HG02623 (cell line): ENCODE measurements around the gene KCNG4.

ENCODE experiments used
- ATAC-seq: cut with Tn5 transposase; IDR thresholded peaks from one replicate; pipeline ENCODE4 v1.9.1; 2021; ENCODE audit warnings: moderate library complexity; ENCODE audit not compliant: unreplicated experiment

KCNG4 gene, protein sequence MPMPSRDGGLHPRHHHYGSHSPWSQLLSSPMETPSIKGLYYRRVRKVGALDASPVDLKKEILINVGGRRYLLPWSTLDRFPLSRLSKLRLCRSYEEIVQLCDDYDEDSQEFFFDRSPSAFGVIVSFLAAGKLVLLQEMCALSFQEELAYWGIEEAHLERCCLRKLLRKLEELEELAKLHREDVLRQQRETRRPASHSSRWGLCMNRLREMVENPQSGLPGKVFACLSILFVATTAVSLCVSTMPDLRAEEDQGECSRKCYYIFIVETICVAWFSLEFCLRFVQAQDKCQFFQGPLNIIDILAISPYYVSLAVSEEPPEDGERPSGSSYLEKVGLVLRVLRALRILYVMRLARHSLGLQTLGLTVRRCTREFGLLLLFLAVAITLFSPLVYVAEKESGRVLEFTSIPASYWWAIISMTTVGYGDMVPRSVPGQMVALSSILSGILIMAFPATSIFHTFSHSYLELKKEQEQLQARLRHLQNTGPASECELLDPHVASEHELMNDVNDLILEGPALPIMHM

DNA sequence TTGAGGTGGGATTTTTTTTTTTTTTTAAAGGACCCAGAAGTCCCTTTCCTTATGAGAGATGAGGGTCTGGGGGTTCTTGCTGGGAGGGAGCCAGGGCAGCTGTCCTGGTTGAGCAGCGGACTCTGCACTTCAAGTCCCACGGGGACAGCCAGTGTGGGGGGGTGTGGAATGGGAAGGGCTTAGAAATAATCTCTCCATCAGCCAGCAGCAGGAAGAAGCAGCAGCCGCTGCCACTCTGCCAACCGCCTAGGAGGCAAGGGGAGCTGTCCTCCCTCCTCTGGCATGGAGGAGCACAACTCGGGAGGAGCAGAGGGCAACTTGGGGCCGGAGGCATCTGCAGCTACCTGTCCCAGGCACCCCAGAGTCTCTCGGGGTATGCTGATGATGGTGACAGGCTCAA lies at the start of gene KCNG4:
Gene KCNG4, minus strand, starts transcription at position 104 of the 400 bp plus-strand sequence. CDS start 2,527 bp downstream, outside the sequence.
- no peak for ATAC-seq

DNA sequence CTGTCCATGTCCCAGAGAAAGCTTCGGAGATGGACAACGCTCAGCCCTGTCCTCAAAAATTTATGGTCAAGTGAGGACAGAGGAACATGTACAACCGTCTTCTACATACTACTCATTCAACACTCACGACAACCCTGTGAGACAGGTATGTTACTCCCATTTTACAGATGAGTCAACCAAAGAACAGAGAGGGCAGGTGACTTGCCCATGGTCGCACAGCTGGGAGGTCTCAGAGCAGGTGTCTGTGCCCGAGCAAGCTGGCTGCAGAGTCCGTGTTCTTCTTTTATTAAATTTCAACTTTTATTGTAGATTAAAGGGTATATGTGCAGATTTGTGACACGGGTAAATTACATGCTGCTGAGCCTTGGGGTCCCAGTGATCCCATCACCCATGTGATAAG lies 49.1 kb upstream of the KCNG4 start:
- ATAC-seq, result no peak

DNA sequence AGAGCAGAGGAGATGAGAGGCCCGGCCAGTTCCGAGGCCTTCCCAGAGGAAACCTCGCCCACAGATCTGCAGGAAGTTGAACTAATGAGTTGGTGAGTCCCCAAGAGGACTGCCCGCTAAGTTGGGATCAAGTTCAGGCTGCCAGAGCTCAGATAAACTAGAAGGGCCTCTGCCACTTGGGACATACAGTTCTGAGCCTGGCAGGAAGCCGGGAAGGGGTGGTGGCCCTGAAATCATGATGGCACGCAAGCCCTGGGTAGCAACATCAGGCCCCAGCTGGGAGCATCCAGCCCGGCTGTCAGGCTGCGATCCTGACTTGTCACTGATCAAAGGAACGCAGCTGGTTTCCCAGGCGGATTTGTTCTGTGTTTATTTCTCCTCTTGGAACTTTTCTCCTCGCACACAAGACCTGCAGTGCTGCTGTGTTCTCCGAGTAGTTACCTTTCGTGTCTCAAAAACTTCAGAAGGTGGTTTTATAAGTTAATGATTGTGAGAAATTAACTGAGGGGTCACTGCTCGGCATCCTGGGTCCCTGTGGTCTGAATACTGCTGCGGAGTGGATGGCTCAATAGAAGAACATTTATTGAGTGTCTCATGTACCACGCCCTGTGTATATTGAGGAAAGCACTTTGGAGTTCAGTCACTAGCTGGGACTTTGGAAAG lies 46.9 kb upstream of the KCNG4 start:
- no peak for ATAC-seq

DNA sequence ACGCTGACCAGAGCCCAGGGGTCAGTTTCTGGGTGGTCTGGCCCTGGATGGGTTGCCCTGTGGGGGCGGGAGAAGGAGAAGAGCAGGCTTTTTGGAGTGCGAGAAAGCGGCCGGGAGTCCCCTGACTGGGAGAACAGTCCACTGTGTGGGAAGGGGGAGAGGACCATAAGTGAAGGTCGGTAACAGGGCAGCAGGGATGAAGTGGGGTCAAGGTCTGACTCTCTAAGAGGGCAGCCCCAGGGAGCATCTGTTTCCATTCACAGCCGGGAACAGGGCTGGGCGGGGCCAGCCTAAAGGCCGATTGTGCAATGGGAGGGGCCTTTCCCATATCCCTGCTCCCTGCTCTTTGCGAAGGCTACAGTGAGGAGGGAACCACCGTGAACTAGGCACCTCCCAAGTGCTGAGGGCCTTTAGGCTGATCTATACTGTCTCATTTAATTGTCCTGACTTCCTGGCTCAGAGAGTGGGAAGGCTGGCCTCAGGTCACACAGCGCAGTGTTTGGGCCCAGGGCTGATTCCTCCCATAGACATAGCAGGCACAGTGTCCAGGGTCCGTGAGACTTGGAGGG lies 44.4 kb upstream of the KCNG4 start:
- ATAC-seq, result no peak

DNA sequence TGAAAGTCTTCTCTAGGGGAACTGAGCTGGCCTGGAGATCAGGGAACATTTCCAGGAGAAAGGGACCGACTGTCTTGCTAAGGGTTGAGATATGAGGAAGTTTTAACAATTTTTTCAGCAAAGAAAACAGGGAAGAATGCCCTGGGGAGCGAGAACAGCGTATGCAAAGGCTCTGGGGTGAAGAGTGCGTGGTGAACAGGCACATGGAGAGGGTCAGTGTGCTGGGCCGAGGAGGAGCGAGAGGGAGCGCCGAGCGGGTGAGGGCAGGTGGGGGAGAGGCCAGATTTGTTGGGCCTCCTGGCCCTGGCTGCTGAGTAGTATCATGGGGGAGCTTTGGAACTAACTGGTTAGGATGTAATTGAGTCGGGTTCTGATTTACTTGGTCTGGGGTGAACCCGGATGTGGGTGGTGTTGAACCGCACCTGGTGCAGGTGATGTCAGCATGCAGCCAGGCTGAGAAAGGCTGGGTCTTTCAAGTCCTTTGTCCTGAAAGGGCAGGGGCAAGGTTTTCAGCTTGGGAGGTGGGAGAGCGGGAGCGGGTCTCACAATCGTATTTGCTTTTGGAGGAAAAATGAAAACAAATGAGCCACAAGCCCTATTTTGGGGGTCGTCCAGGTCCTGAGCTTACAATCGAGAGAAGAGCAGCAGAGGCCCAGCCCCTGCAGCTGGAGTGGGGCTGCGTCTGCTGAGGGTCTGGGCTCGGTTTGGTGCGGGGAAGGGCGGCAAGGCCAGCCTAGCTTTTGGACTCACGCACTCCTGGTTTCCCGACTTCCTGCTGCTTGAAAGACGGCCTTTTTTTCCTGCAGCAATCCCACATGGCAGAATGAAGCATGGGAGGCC lies 43.7 kb upstream of the KCNG4 start:
- no peak for ATAC-seq

DNA sequence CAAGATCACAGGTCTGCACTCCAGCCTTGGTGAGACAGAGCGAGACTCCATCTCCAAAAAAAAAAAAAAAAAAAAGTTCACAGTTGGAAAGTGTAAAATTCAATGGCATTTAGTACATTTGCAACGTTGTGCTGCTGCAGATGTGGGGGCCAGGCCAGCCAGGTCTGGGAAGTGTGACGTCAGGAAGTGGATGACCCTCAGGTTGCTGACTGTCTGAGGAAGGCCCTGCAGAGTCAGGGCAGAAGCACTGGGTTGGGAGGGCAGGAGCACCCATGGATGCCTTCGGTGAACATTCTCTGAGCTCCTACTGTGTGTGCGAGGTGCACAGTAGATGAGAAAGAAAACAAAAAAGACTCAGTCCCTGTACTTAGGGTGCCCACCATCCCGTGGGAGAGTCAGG lies 42.7 kb upstream of the KCNG4 start:
- ATAC-seq, result no peak

DNA sequence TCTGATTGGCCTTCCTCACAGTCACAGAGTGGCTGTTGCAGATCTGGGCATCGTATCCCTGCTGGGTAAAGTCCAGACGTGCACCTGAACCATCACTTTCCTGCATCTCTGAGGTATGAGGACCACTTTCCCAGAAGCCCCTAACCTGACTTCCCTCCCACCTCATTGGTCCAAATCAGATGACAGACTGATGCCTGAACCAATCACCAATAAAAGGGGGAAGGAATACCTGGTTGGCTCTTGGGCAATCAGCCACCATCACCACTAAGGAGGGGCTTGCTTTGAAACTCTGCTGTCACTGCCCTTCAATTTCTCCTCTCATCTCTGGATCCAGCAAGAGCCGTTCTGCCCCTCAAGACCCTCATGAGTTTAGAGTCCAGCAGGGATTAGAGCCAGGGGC lies 41.3 kb upstream of the KCNG4 start:
- no peak for ATAC-seq

DNA sequence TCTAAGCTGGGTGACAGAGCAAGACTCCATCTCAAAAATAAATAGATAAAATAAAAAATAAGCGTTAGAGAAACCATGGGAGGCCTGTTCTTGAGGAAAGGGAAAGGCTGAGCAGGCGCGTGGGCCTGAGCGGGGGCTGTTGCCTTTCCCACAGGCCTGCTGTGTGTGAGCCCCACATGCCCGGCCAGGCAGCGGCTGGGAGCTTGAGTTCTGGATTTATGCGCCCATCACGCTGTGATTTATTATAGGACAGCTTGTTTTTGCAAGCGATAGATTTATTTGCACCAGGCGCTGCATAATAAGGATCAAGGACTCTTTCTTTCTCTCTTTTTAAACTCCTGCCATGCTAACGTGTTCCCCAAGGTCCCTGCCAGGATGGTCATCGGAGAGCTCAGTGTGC lies 40.1 kb upstream of the KCNG4 start:
- no peak for ATAC-seq

DNA sequence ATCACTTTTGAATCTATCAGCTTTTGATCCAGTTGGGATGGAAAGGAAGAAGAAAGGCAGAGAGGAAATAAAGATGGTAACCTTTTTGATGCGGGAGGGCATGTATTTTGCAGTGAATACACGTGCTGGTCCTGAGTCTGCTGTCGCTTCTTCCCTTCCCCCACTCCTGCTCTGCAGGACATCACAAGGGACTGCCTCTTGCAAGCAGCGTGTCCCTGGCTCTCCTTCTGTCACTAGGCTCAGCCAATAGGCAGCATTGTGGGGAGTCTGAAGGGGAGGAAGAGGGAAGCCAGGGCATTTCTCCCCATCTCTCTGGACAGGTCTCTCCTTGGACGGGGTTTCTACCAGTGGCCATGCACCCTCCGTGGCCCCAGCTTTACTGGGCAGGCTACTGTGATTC lies 39.2 kb upstream of the KCNG4 start:
- ATAC-seq, result no peak

DNA sequence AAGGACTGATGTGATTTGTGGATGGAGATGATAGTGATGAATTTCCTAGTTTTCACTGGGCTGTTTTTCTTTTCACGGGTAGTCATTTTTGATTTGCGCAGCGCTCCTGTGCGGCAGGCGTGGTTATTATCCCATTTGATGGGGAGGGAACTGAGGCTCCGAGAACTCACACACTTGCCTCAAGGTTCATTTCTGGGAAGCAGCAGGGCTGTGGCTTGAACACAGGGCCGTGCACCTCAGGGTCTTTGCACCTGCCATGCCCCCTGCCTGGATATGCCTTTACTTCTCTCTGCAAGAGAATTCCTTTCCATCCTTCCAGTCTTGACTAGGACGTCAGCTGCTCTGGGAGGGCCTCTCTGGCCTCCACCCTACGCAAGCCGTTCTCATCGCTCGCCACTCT lies 38.5 kb upstream of the KCNG4 start:
- ATAC-seq, result no peak

DNA sequence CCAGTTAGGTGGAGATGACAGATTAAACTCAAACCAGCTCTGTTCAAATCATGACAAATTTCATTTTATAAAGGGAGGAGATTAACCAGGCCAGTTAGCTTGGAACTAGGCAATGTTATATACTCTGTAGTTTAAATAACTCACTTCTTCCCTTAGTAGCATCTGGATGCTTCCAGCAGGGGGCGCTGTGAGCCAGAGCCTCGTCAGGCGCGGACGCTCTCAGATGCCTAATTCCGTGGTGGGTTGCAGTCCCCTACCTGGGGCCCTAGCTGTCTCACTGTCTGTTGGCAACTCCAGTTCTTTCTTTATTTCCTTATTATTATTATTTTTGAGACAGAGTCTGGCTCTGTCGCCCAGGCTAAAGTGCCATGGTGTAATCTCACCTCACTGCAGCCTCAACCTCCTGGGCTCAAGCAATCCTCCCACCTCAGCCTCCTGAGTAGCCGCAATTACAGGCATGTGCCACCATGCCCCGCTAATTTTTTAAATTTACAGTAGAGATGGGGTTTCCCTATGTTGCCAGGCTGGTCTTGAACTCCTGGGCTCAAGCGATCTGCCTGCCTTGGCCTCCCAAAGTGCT lies 37.5 kb upstream of the KCNG4 start:
- ATAC-seq, result no peak

DNA sequence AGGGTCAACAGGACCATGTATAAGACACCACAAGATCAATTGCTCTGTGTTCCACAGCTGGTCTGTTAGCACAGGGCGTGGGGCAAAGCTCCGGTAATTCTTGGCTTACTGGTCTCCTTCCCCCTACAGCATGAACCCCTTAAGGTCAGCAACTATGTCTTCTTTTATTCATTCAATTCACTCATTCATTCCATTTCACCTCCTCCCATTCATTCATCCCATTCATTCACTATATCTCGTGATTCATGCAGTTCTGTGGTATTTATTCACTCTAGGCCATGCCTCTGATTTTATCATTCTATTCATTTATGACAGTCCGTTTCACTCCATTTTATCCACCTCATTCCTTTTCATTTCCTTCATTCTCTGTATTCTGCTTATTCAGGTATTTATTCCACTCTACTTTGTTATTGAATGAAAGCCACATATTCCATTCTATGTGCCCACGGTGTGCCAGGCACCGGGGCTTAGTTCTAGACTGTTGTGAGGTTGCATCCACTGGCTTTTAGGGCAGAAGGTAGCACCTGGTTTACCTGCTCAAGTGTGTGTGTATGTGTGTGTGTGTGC lies 35.9 kb upstream of the KCNG4 start:
- no peak for ATAC-seq

DNA sequence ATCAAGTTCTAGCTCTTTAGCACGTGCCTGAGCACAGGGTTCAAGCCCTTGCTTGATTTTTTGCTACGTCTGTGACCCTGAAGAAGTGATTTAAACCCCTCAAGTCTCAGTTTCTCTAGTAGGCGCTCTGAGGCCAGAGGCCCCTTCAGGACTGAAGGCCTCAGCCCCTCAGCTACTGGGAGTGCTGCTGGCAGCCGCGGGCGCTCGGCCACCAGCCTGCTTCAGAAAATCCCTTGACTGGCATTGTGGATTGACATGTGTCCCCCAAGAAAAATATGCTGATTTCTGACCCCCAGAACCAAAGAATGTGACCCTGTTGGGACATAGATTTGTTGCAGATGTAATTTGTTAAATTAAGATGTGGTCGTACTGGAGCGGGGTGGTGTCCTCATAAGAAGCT lies 34.7 kb upstream of the KCNG4 start:
- no peak for ATAC-seq

DNA sequence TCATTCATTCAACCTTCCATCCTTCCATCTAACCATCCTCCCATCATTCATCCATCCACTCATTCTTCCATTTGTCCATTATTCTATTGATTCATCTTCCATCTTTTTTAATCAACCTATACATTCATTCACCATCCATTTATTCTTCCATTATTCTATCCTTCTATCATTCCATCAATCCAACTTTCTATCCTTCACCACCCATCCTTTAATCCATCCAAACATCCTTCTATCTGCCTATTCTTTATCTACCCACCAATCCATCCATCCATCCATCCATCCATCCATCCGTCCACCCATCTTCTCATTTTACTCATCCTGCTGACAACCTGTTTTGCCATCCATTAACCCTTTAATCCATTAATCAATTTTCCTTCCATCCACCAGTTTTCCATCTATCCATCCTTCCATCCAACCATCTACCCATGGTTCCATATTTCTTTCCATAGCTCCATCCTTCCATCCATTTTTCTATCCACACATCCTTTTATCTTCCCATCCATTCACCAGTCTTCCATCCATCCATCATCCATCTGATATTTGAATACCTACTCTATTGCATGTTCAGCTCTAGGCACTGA lies 33.0 kb upstream of the KCNG4 start:
- ATAC-seq, result no peak

DNA sequence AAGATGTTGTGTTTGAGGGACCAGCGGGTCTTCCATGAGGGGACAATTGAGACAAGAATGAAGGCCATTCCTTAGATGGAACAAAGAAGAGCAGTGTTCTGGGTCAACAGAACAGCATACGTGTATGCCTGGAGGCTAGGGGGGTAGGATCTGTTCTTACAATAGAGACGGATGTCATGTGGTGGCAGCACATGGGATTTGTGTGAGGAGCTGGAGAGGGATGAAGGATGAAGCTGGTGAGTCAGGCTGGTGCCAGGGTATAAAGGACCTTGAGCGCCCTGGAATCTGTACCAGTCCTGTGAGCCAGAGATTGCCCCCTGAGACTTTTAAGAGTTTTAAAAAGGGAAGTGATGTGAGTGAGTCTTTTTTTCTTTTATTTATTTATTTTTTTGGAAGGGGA lies 32.1 kb upstream of the KCNG4 start:
- ATAC-seq, result no peak

DNA sequence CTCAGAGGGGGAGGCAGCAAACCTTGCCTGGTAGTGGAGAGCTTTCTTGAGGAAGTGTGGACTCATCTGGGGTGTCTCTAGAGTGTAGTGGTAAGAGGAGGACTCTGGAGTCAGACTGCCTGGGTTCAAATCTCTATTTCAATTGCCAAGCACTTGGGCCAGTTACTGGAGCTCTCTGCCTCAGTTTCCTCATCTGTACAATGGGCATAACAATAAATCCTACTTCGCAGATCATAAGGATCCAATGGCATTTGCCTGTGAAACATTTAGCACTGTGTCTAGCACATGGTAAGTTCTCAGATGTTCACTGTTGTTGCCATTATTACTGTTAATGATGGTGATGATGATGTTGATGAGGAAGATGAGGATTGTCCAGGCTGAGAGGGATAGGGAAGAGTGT lies 31.2 kb upstream of the KCNG4 start:
- no peak for ATAC-seq

DNA sequence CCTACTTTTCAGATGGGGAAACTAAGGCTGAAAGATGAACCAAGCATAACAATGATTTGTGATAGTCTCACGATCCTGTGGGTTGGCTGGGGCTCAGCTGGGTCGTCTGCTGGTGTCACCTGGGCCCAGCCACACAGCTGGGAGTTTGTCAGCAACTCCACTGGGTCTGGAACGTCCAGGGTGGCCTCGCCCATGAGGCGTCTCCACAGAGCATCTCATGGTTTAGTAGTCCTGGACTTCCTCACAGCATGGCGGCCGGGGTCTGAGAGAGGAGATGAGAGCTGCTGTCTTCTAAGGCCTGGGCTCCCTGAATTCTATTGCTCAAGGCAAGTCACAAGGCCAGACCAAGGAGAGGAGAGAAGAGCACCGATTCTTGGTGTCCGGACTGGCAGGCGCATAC lies 30.7 kb upstream of the KCNG4 start:
- ATAC-seq, result no peak

DNA sequence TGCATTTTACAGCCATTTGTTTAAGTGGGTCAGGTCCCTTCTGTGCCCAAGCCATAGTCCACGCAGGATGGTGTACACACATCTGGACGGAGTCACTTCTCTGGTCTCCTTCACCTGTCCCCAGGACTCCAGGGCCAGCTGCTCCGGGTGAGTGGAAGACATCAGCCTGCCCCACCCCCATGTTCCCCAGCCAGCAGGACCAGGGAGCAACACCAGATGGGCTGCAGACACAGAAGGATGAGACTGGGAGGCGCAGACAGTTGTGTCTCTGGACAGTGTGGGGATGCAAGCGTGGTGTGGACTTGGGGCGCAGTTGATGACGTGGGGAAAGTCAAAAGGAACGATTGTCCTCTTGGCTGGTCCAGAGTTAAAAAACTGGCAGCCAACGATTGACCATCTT lies 30.3 kb upstream of the KCNG4 start:
- ATAC-seq, result no peak

DNA sequence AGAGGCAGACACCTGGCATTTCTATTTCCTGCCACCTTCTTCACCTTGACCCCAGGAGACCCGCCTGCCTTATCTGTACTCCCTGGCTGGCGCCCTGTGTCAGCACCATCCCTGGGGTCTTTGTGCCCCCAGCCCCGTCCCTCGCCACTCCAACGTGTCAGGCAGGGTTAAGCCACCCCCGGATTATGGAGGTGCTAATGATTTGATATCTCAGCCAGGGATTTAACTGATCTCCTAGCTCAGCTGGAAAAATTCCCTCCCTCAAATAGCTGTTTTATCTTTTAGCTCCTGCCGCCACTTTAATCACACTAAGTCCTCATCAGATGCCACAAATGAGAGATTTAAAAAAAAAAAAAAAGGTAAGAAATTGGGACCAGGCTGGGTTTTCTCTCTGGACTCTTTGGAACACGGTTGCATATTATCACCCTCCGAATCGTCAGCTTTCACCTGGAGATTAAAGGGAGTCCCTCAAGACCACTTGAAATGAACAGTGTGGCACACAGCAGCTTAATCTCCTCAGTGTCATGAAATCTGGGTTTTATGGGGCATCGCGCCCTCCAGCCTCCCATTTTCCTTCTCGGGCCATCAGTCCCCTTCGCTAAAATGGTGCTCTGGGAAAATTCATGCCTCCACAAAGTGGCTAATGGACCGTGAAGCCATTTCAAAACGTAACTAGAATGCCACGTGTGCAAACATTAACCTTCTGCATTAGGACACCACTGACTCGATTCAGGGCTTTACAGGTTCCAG lies 28.7 kb upstream of the KCNG4 start:
- ATAC-seq, result no peak
